HTERT RPE-1 (cell line): Measurements from ENCODE around the gene PODNL1.
"Not testable (repeated sequence)": the region's sequence is repeated elsewhere in the genome, so short reads cannot be mapped to it uniquely, and the experiment has no call there.

Experiments used
- in situ Hi-C: fragments of 300-500 bp; cut with MboI; formaldehyde crosslinking; loops from 4 replicates; pipeline ENCODE4 v1.14.3; 2020; ENCODE audit warnings: low sequenced_read_pairs

Gene PODNL1

DNA sequence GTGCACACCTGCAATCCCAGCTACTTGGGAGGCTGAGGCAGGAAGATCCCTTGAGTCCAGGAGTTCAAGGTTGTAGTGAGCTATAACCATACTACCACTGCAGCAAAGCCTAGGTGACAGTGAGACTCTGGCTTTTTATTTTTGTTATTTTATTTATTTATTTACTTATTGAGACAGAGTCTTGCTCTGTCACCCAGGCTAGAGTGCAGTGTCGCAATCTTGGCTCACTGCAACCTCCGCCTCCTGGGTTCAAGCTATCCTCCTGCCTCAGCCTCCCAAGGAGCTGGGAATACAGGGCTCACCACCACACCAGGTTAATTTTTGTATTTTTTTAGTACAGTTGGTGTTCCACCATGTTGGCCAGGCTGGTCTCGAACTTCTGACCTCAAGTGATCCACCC lies 35.3 kb upstream of the PODNL1 start:
- in situ Hi-C loops, result not testable (repeated sequence)

DNA sequence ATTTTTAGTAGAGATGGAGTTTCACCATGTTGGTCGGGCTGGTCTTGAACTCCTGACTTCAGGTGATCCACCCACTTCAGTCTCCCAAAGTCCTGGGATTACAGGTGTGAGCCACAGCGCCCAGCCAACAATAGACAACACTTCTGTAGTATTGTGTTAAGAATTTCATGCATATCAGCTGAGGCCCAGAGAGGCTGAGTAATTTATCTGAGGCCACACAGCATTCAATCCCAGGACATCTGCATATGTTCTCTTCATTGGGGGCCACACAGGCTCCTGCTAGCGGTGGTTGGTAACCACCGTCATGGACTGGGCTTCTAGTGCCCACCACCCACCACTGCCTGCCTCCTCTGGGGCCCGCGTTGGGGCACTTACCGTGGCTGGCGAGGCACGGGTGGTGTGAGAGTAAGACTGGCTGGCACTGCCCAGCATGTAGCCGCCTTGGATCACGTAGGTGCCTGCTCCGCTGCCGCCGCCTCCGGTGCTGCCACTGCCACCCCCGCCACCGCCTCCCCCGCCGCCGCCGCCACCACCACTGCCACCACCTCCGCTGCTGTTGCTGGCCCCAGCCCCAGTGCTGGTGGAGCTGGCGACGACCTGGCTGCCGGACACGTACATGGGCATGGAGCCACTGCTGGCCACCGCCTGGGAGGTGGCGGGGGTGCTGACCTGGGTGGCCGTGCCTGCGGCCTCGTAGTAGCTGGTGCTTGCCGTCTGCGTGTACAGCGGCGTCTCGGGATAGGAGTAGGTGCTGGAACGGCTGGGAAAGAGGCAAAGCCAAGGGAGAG lies 34.3 kb upstream of the PODNL1 start:
- in situ Hi-C loops, result no loop called here

DNA sequence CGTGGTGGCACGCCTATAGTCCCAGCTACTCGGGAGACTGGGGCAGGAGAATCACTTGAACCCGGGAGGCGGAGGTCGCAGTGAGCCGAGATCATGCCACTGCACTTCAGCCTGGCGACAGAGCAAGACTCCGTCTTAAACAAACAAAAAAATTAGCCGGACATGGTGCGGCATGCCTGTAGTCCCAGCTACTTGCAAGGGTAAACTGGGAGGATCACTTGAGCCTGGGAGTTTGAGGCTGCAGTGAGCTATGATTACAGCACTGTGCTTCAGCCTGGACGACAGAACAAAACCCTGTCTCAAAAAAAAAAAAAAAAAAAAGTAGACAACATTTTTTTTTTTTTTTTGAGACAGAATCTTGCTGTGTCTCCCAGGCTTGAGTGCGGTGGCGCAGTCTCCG lies 33.7 kb upstream of the PODNL1 start:
- in situ Hi-C loops, result not testable (repeated sequence)

DNA sequence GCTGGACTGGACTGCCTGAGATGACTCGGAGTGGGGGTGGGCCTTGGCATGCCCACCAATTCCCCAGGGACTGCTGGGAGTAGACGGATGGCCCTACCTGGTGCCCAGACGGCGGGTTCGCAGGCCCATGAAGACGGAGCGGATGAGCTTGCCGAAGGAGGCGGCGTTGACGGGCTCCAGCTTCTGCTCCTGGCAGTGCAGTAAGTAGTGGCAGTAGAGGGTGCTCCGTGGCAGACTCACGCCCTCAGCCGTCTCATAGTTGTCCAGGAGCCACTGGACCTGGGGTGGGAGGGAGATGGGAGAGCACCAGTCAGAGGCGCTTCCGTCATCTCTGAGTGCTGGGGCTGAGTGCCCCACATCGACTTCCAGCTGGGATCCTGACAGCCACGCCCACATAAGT lies 31.7 kb upstream of the PODNL1 start:
- in situ Hi-C loops, result no loop called here

DNA sequence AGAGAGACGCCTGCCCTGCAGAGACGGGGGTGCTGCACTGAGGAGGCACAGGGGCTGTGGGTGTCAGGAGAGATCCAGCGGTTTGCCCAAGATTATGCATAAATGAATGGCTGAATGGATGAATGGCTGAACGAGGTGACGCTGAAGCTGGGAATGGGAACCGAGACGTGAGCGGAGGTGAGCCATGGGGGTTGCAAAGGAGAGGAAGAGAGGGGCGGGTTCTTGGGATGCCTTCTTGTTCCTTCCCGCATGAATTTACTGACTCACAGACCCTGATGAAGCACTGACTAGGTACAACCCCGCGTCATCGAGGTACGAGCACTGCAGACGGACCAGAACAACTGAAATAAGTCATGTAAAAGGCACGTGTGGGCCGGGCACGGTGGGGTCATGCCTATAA lies 30.8 kb upstream of the PODNL1 start:
- in situ Hi-C loops, result no loop called here

DNA sequence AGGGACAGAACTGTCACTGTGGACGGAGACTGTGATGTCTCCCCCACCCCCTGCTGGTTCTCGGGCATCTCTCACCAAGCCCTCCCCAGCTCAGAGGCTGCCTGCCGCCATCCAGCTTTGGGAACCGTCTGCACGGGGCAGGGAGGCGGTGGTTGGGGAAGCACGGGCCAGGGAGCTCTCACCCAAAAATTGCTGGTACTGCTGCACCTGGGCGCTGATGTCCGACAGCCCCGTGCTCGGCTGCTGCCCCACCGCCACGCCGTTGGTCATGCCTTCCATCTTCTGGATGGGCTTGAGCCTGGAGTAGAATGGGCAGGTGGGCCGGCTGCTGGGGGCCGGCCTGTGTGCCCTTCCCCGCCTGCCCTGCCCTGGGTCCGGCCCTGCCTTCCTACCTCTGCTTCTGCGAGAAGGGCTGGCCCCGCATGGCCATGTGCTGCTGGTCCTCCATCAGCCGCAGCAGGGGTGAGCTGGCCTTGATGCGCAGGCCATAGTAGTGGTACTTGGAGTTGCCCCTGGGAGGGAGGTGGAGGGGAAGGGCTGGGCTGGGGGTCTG lies 30.2 kb upstream of the PODNL1 start:
- in situ Hi-C loops, result no loop called here

DNA sequence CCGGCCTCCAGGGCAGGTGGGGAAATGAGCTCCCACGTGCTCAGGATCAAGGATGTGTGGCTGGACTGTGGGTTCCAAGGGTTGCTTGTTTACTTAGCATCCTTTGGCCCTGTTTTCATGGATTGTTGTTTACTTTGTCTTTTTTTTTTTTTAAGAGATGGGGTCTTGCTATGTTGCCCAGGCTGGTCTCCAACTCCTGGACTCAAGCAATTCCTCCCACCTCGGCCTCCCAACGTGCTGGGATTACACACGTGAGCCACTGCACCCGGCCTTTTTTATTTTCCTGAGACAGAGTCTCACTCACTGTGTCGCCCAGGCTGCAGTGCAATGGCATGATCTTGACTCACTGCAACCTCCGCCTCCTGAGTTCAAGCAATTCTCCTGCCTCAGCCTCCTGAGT lies 29.0 kb upstream of the PODNL1 start:
- in situ Hi-C loops, result not testable (repeated sequence)

DNA sequence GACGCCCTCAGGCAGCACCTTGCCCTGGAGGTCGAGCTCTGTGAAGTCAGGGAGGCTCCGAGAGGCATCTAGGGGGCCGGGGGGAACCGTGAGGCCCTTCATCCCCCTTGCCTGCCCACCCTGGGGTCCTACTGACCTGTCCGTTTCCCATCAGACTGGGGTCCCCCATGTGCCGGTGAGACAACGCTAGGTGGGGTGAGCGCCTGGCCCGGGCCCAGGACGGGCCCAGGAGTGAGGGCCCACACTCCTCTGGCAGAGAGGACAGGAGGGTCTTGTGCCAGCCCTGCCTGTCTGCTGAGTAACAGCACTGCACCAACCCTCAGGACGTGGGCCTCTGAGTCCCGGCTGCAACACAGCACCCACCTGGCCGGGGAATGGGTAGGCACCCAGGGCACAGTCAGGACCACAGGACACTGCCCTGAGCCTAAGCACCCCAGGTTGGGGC lies 28.5 kb upstream of the PODNL1 start:
- in situ Hi-C loops, result no loop called here

DNA sequence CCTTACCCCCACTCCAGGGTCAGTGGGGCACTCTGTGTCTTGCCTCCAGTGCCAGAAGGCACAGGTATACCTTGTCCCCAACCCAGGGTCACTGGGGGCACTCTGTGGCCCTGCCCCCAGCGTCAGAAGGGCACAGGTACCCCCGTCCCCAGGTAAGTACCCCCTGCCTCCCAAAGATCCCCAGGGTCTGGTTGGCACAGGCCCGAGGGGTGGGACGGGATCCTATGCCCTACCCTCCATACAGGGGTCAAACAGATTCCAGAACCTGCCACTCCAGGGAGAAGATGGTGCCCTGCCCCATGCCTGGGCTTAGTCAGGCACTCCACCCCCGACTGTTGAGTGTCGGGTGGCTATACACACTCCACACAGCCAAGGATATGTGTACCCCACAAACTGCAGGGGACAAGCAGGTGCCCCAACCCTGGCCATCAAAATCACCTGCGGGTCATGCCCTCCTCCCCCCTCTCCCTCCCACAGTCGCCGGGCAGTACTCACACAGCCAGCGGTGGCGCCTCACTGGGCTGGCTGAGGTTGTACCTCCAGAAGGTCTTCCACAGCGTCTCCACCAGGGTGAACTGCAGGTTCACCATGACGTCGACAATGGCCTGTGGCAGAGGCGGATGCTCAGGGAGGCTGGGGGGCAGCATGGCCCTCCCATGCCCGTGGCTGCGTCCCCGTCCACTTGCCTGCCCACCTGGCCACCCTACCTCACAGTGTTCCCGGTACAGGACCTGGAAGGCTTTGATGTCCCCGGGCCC lies 27.9 kb upstream of the PODNL1 start:
- in situ Hi-C loops, result no loop called here

DNA sequence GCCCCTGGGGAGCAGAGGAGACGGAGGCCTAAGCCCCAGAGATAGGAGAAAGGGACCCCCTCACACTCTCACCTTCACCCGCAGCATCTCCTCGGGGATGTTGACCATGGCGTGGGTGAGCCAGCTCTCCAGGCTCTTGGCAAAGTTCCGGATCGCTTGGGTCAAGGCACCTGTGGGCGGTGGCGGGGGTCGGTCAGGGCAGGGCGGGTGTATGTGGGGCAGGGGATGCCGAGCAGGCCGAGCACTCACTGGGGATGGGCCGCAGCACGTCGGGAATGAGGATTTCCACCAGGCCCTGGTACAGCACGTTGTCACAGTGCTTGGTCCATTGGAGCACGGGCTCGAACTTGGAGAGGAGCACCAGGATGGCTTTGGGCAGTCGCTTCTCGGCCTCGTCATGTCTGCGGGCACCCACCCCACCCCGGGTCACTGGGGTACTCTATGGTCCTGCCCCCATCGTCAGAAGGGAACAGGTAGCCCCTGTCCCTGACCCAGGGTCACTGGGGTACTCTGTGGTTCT lies 27.2 kb upstream of the PODNL1 start:
- in situ Hi-C loops, result no loop called here

DNA sequence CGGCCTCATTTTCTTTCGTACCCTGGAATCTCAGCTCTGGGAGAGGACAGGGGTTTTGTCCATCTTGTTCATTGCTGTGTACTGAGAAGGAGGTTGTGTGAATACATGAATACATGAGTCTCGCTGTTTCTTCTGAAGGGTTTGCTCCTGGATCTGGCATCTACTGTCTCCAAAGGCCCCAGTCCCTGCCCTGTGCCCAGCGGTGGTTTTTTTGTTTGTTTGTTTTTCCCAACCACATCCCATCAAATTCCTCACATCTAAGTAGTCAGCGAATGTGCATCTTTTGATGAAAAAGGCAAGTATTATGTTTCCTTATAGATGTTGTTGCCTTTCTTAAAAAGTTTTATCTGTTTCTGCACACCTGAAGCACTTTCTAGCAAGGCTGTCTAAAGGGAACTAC lies 26.6 kb upstream of the PODNL1 start:
- in situ Hi-C loops, result no loop called here

DNA sequence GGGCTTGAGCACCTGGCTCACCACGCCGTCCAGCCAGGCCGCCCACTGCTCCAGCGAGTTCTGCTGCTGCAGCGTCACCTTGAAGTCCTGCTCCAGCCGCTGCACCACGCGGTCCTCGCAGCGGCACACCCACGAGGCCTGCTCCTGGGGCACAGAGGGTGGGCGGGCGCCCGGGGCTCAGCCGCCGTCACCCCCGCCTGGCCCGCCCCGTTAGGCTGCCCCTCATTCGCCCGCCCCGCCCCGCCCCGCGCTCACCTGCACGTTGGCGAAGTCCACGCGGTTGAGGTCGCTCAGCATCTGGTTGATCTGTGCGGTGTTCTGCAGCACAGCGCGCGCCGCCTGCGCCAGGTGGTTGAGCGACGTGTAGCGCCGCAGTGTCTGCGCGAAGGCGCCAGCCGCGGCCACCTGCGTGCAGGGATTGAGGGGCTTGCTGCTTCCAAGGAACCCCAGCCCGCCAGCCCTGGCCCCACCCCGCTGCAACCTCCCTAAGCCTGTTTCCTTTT lies 25.4 kb upstream of the PODNL1 start:
- in situ Hi-C loops, result no loop called here

DNA sequence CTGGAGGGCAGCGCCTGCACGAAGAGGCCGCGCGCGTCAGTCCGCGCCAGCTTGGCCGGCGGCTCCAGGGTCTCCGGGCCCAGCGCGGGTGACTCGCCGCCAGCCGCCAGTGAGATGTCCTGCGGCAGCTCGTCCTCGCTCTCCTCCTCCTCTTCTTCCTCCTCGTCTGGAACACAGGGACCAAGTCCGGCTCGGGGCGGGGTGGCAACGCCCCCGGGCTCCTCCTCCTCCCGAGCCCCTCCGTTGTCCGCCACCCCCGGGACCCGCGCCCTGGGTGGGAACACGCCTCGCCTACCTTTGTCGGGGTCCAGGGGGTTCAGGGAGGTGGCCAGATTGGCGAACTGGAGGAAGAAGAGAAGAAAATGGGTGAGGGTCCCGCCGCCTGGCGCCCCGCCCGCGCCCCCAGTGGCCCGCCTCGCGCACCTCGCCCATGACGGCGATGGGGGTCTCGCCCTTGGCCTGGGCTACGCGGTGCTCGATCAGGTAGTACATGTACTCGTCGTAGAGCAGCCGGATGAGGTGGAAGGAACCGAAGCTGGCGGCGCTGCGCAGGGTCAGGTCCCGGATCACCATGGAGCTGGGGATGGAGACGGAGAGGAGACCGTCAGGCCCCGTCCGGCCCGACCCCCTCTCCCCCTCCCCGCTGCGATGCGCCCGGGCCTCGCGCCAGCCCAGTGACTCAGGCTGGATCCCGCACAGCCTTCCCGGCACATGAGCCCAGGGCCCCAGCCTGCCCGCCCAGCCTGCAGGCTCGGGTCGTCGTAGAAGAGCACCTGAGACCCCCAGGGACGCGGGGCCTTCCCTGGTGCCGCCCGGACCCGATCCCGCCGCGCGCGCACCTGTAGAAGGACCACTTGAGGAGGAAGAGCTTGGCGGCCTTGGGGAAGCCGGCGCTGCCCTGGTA lies 24.7 kb upstream of the PODNL1 start:
- in situ Hi-C loops, result no loop called here

DNA sequence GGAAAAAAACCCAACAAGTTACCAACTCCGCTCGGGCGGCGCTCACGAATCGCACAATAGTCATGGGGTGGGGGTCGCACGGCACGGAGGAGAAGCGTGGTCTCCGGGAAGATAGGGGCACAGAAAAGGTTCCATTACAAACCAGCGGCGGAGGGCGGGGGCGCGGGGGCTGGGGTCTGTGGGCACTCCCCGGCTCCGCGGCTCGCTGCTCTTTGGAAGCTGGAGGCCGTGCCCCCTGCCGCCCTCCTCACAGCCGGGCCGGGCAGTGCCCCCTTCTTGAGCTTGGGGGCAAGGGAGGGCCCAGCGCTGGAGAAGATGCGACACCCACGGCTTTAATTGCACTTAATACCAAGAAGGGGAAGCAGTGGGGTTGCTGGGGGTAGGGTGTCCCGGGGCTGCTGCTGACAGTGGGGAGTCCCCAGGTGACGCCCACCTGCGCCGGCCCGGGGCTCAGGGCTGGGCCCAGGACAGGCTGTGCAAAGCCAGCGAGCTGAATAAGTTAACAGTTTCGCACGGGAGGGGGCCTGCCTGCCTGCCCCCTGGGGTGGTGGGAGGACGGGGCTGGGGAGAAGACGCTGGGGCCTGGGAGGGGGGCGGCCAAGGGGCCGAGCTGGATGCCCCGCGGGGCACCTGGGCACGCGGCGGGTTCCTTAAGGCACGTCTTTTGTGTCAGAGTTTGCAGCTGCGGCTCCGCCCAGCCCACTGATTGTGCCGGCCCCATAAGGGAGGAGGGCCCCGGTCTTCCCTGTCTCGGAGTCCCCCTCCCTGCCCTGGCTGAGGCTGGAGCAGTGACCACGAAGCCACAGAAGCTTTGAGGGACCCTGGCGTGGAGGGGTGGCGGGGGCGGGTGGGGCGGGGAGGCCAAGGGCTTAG lies 23.8 kb upstream of the PODNL1 start:
- in situ Hi-C loops, result no loop called here

DNA sequence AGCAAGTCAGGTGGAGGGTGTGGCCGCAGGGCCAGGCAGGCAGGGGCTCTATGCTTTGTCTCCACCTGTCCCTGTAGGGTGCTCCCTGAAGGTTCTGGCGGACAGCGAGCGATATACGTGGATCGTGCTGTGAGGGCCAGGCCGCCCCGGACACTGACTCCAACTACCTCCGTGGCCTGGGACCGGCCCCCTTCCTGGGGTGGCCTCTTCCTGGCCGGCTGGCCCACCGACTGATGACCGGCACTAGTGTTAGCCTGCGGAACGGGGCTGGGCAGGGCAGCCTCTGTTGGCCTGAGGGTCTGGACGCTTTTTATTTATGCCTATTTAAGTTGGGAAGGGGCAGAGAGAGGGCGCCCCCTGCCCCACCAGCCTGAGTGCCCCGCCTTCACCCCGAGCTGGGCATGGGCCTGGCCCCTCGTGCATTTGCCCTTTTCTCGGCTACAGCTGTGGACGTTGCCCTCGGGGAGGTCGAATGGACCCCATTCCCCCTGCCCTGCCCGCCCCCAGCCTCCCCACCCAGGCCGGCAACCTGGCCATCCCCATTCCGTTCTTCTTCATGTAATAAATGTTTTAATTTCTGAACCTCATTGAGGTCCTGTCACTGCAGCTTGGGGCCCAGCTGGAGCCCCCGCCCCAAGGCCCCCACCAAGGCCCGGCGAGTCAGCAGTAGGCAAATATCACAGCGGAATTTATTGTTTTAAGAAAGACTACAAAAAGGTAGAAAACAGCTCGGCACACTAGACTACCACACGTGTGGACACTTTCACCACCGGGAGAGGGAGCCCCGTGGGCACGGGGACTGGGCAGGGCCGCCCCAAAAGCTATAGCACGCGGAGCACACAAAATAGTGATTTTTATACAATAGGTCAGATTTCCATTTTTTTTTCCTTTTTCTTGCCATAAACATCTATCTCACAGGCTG lies 22.9 kb upstream of the PODNL1 start:
- in situ Hi-C loops, result no loop called here

DNA sequence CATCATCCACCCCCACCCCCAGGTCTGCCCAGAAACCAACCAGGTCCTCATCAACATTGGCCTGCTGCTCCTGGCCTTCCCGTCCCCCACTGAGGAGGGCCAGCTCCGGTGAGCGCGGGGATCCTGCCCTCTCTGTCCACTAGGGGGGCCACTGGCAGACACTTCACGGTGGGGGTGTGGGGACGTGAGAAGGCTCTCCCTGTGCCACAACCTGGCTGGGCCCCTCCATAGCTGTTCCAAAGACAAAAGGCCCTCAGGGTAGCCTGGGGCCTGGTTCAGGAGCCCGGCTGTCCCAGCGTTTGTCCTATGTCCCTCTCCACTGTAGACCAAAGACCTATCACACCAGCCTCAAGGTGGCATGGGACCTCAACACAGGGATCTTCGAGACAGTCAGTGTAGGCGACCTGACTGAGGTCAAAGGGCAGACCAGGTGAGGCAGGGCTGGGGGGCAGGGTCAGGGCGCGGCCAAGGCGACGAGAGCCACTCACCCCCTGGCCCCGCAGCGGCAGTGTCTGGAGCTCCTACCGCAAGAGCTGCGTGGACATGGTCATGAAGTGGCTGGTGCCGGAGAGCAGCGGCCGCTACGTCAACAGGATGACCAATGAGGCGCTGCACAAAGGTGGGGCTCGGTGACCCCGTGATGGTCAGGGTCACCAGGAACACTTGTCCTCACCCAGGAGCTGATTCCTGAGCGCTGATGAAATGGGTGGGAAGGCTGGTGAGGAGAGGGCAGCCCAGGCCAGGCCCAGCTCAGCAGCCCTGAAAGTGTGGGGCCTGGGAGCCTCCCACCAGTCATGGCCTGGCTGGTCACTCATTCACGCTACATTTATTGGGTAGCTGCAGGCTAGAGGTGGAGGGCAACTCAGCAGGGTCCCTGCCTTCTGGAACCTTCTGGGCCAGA lies 22.0 kb upstream of the PODNL1 start:
- in situ Hi-C loops, result no loop called here

DNA sequence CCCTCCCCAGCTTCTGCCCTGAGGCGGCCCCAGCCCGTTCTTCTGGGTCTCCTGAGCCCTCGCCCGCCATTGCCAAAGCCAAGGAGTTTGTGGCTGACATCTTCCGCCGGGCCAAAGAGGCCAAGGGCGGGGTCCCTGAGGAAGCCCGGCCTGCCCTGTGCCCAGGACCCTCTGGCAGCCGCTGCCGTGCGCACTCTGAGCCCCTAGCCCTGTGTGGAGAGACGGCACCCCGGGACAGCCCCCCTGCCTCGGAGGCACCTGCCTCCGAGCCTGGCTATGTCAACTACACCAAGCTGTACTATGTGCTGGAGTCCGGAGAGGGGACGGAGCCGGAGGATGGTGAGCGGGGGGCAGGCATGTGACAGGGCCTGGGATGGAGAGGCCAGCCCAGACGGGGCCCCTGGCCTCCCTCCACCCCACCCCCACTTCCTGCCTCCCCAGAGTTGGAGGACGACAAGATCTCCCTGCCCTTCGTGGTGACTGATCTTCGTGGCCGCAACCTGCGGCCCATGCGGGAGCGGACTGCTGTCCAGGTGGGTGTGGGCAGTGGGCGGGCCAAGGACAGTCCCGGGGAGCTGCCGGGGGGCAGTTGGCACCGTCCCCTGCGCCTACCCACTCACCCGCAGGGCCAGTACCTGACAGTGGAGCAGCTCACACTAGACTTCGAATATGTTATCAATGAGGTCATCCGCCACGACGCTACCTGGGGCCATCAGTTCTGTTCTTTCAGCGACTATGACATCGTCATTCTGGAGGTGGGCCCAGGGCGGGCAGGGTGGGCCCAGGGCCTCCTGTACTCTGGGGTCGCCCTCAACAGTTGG lies 21.1 kb upstream of the PODNL1 start:
- in situ Hi-C loops, result no loop called here
